C1 segment of cervical spinal cord (tissue), 14 donors: ENCODE measurements around the gene ANKRD29.

Source experiments
- DNase-seq, 14 donors: peaks; one replicate each; lab custom pipeline; 2025; lab: John Stamatoyannopoulos, UW

ANKRD29 gene

GRCh38 chr18:23684515-23685197 is 21.9 kb upstream of the ANKRD29 start:
- DNase-seq, result no peak

- DNase-seq, result no peak
Measured at GRCh38 chr18:23683671-23684070, 21.0 kb upstream of the ANKRD29 start.

GRCh38 chr18:23683155-23683554 is 20.4 kb upstream of the ANKRD29 start:
- no peak for DNase-seq

GRCh38 chr18:23682472-23682871 is 19.8 kb upstream of the ANKRD29 start:
- no peak for DNase-seq

- DNase-seq, result no peak
Measured at GRCh38 chr18:23682045-23682444, 19.3 kb upstream of the ANKRD29 start.

GRCh38 chr18:23675896-23676295 is 13.2 kb upstream of the ANKRD29 start:
- no peak for DNase-seq

GRCh38 chr18:23675236-23675635 is 12.5 kb upstream of the ANKRD29 start:
- DNase-seq, result no peak

GRCh38 chr18:23673725-23674124 is 11.0 kb upstream of the ANKRD29 start:
- no peak for DNase-seq

- DNase-seq, result no peak
Measured at GRCh38 chr18:23671564-23671963, 8.9 kb upstream of the ANKRD29 start.

GRCh38 chr18:23669804-23670405 is 7.2 kb upstream of the ANKRD29 start:
- no peak for DNase-seq

- DNase-seq, result no peak
Measured at GRCh38 chr18:23669202-23669766, 6.6 kb upstream of the ANKRD29 start.

GRCh38 chr18:23668731-23669130 is 6.0 kb upstream of the ANKRD29 start:
- DNase-seq, result no peak

GRCh38 chr18:23667114-23667513 is 4.4 kb upstream of the ANKRD29 start:
- no peak for DNase-seq

- DNase-seq, result no peak
Measured at GRCh38 chr18:23664674-23665073, 2.0 kb upstream of the ANKRD29 start.

- DNase-seq, result no peak
Measured at GRCh38 chr18:23661735-23662308, 889 bp downstream of the ANKRD29 start.

- no peak for DNase-seq
Measured at GRCh38 chr18:23658285-23658684, 4.4 kb downstream of the ANKRD29 start.

- no peak for DNase-seq
Measured at GRCh38 chr18:23652232-23652631, 10.5 kb downstream of the ANKRD29 start.

- no peak for DNase-seq
Measured at GRCh38 chr18:23650968-23651927, 11.5 kb downstream of the ANKRD29 start.

GRCh38 chr18:23648940-23649607 is 13.6 kb downstream of the ANKRD29 start:
- DNase-seq, result no peak

- DNase-seq, result no peak
Measured at GRCh38 chr18:23648456-23648855, 14.3 kb downstream of the ANKRD29 start.

- no peak for DNase-seq
Measured at GRCh38 chr18:23646282-23646681, 16.4 kb downstream of the ANKRD29 start.
